ENCODE measurements around the gene PWWP2B. TPM values are rescaled to one million over a fixed set of nuclear protein-coding genes. Genes with fewer than 3 reads are reported as not detected.

Gene PWWP2B
- total and polyA plus RNA-seq, 11 donors = 10.5 to 23.5 (median 15.3) TPM

GRCh38 chr10:132366006-132366405, 31.0 kb upstream of the PWWP2B start:
- no peak for DNase-seq
- H3K4me3 ChIP-seq = no peak overlapping the region
- no peaks in the 10 kb centered on the region for H3K27me3 ChIP-seq
- ATAC-seq = no peak
- TF ChIP-seq POLR2A (IDR thresholded peaks at IDR 0.05) = no peak
- no peak for TF ChIP-seq CTCF (IDR thresholded peaks at IDR 0.05)
- H3K9me3 ChIP-seq = peaks cover 0 to 10% (median 0%) of the 10 kb centered on the region in 12 donors
- peaks cover 0 to 25% (median 18%) of the 10 kb centered on the region in 9 donors for H3K36me3 ChIP-seq
- WGBS, 4 donors = 87 to 99% (median 96%) methylated on average over 7 to 8 of the region's 8 CpGs
- no peaks in the 10 kb centered on the region for H3K4me1 ChIP-seq
- intact Hi-C loops (cut with DNase I) = no loop called here
- no peak overlapping the region for H3K27ac ChIP-seq

- TF ChIP-seq POLR2A (IDR thresholded peaks at IDR 0.05) (no peak), CTCF (IDR thresholded peaks at IDR 0.05) (no peak)
- peaks cover 0 to 10% (median 0%) of the 10 kb centered on the region in 12 donors for H3K9me3 ChIP-seq
- DNase-seq (no peak), ATAC-seq (no peak)
- no peaks in the 10 kb centered on the region for H3K27me3 ChIP-seq
- no peak overlapping the region for H3K4me3 ChIP-seq
- 73 to 89% (median 84%) methylated on average over 8 to 9 of the region's 9 CpGs for WGBS, 4 donors
- H3K36me3 ChIP-seq = peaks cover 0 to 25% (median 18%) of the 10 kb centered on the region in 9 donors
- intact Hi-C loops (cut with DNase I) = no loop called here
- no peak overlapping the region for H3K27ac ChIP-seq
- no peaks in the 10 kb centered on the region for H3K4me1 ChIP-seq
These were observed 30.5 kb upstream of the PWWP2B start for GRCh38 chr10:132366499-132366898.

DNA sequence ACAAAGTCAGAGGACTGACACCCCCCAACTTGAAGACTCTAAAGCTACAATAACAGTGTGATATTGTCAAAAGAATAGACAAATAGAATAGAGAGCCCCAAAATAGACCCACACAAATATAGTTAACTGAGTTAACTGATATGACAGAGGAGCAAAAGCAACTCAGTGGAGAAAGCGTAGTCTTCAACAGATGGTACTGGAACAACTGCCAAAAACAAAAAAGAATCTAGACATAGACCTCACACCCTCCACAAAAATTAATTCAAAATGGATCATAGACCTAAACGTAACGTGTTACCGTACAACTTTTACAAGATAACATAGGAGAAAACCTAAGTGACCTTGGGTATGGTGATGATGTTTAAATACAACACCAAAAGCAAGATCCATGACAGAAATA, 28.6 kb upstream of the PWWP2B start:
- TF ChIP-seq POLR2A (IDR thresholded peaks at IDR 0.05) = no peak
- no peak for TF ChIP-seq CTCF (IDR thresholded peaks at IDR 0.05)
- Histone ChIP-seq H3K27ac (no peak overlapping the region), H3K9me3 (peaks cover 0 to 10% (median 0%) of the 10 kb centered on the region in 12 donors), H3K27me3 (no peaks in the 10 kb centered on the region), H3K4me3 (no peak overlapping the region), H3K4me1 (no peaks in the 10 kb centered on the region), H3K36me3 (peaks cover 0 to 25% (median 18%) of the 10 kb centered on the region in 9 donors)
- intact Hi-C loops (cut with DNase I) = no loop called here
- ATAC-seq (no peak), DNase-seq (no peak)
- 71 to 98% (median 92%) methylated on average over 4 of the region's 4 CpGs for WGBS, 4 donors

DNA sequence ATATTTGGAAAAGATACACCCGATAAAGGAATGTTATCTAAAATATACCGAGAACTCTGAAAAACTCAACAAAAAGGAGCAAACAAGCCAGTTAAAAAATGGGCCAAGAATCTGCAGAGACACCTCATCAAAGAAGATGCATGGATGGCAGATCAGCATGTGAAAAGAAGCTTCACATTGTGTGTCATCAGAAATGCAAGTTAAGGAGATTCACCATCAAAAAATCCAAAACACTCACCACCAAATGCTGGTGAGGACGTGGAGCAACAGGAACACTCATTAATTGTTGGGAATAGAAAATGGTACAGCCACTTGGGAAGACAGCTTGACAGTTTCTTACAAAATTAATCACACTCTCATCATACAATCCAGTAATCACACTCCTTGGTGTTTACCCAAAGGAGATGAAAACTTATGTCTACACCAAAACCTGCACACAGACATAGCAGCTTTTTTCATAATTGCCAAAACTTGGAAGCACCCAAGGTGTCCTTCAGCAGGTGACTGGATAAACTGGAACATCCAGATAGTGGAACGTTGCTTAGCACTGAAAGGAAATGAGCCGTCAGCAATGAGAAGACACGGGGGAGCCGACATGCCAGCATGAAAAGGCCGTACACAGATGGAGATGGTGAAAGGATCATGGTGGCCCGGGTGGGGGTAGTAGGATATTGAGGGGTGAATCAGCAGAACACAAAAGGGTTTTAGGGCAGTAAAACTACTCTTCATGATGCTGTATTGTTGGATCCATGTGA, 27.9 kb upstream of the PWWP2B start:
- peak in 1 of 5 donors; percentile 14 for DNase-seq
- intact Hi-C loops (cut with DNase I) = no loop called here
- WGBS, 4 donors = 76 to 83% (median 81%) methylated on average over 9 of the region's 9 CpGs
- TF ChIP-seq CTCF (IDR thresholded peaks at IDR 0.05) (no peak), POLR2A (IDR thresholded peaks at IDR 0.05) (no peak)
- ATAC-seq = no peak
- no peaks in the 10 kb centered on the region for H3K4me1 ChIP-seq
- peaks cover 0 to 25% (median 18%) of the 10 kb centered on the region in 9 donors for H3K36me3 ChIP-seq
- no peak overlapping the region for H3K27ac ChIP-seq
- no peak overlapping the region for H3K4me3 ChIP-seq
- H3K9me3 ChIP-seq = peaks cover 0 to 10% (median 0%) of the 10 kb centered on the region in 12 donors
- H3K27me3 ChIP-seq = no peaks in the 10 kb centered on the region

Measured in heart left ventricle (tissue), 16 donors.